Smooth muscle cell (in vitro differentiated cells): ENCODE data around the gene AGO1. TPM values are rescaled to one million over a fixed set of nuclear protein-coding genes. Genes with fewer than 3 reads are reported as not detected.
A peak's percentile ranks its signal among the peaks of the same experiment; 100 is the strongest.

Experiments
- DNase-seq: peaks from one replicate; lab custom pipeline; 2025; ENCODE audit not compliant: unreplicated experiment; lab: John Stamatoyannopoulos, UW
- H2AFZ ChIP-seq: fragments of 200-600 bp; sonication (generic); 2 replicates; pipeline ENCODE4 v1.6.0; 2016; ENCODE audit warnings: antibody characterized with exemption, low read depth, mild to moderate bottlenecking
- H3F3A ChIP-seq: fragments of 200-600 bp; sonication (generic); 2 replicates; pipeline ENCODE4 v1.6.0; 2017; ENCODE audit warnings: antibody characterized with exemption, low read depth
- H3K27ac ChIP-seq: fragments of 200-600 bp; sonication (generic); 2 replicates; pipeline ENCODE4 v1.5.1; 2016; ENCODE audit warnings: low read depth, mild to moderate bottlenecking
- H3K27me3 ChIP-seq: fragments of 200-600 bp; sonication (generic); 2 replicates; pipeline ENCODE4 v1.6.1; 2016; ENCODE audit warnings: low read depth, mild to moderate bottlenecking
- H3K36me3 ChIP-seq: fragments of 200-600 bp; sonication (generic); 2 replicates; pipeline ENCODE4 v1.5.1; 2016; ENCODE audit warnings: low read depth
- H3K4me1 ChIP-seq: fragments of 200-600 bp; sonication (generic); 2 replicates; pipeline ENCODE4 v1.5.1; 2016; ENCODE audit warnings: low read depth
- H3K4me2 ChIP-seq: fragments of 200-600 bp; sonication (generic); 2 replicates; pipeline ENCODE4 v1.6.0; 2016; ENCODE audit warnings: mild to moderate bottlenecking
- H3K4me3 ChIP-seq: fragments of 200-600 bp; sonication (generic); 2 replicates; pipeline ENCODE4 v1.5.1; 2016; ENCODE audit warnings: mild to moderate bottlenecking
- H3K79me2 ChIP-seq: fragments of 200-600 bp; sonication (generic); 2 replicates; pipeline ENCODE4 v1.6.0; 2016; ENCODE audit warnings: low read depth, mild to moderate bottlenecking
- H3K9ac ChIP-seq: fragments of 200-600 bp; sonication (generic); 2 replicates; pipeline ENCODE4 v1.6.0; 2016; ENCODE audit warnings: low read depth
- H3K9me3 ChIP-seq: fragments of 200-600 bp; sonication (generic); replicated peaks from 2 replicates; pipeline ENCODE4 v1.5.1; 2016; ENCODE audit warnings: low read depth
- H4K20me1 ChIP-seq: fragments of 200-600 bp; sonication (generic); 2 replicates; pipeline ENCODE4 v1.6.0; 2016; ENCODE audit warnings: low read depth
- CTCF ChIP-seq: fragments of 200-600 bp; sonication (generic); IDR thresholded peaks from 2 replicates; pipeline ENCODE4 v1.5.1; 2017; ENCODE audit warnings: borderline replicate concordance, mild to moderate bottlenecking, antibody characterized with exemption; ENCODE audit not compliant: insufficient read depth, poor library complexity, severe bottlenecking
- WGBS: methylation state at CpG from one replicate; pipeline ENCODE4 v1.1.7; 2016; ENCODE audit warnings: low lambda C conversion rate; 5-methylcytosine and 5-hydroxymethylcytosine counted together
- polyA plus RNA-seq: library from polyadenylated mRNA; unstranded; fragments of >200 nt; fragmentation: Nextera tagmentation; extraction: Ambion mirVana; gene quantifications from 2 replicates; pipeline ENCODE4 v1.2.1, GENCODE V29; 2016
- total RNA-seq: library from RNA; depleted of rRNA; stranded (reverse); fragments of >200 nt; gene quantifications from 2 replicates; pipeline ENCODE4 v1.2.3, GENCODE V29; 2014

Gene AGO1
- total and polyA plus RNA-seq, 2 experiments from 2014 or later: 4.9 to 10.8 TPM

- H4K20me1 ChIP-seq: peaks cover 36% of the 10 kb centered on the region
- H3K9me3 ChIP-seq: no peaks in the 10 kb centered on the region
- no peak for TF ChIP-seq CTCF
- H3K4me2 ChIP-seq: peak within 1 kb of the TSS; percentile 99
- peak within 1 kb of the TSS; percentile 42 for H2AFZ ChIP-seq
- peak within 1 kb of the TSS; percentile 94 for H3K27ac ChIP-seq
- no peaks in the 10 kb centered on the region for H3K36me3 ChIP-seq
- H3F3A ChIP-seq: no peaks in the 10 kb centered on the region
- H3K9ac ChIP-seq: peak within 1 kb of the TSS; percentile 93
- H3K4me1 ChIP-seq: peaks cover 39% of the 10 kb centered on the region
- H3K27me3 ChIP-seq: no peaks in the 10 kb centered on the region
- peaks cover 48% of the 10 kb centered on the region for H3K79me2 ChIP-seq
- peak; percentile 61 for DNase-seq
- peak within 1 kb of the TSS; percentile 97 for H3K4me3 ChIP-seq
- under 1% methylated on average over 104 of the region's 112 CpGs for WGBS
Observed at GRCh38 chr1:35930593-35931445, 47.8 kb downstream of the AGO1 start, which contains the start of gene AGO3. TSS of gene AGO3 (plus strand) at chr1:35931105. CDS start at chr1:35931427, 322 bp downstream.

DNA sequence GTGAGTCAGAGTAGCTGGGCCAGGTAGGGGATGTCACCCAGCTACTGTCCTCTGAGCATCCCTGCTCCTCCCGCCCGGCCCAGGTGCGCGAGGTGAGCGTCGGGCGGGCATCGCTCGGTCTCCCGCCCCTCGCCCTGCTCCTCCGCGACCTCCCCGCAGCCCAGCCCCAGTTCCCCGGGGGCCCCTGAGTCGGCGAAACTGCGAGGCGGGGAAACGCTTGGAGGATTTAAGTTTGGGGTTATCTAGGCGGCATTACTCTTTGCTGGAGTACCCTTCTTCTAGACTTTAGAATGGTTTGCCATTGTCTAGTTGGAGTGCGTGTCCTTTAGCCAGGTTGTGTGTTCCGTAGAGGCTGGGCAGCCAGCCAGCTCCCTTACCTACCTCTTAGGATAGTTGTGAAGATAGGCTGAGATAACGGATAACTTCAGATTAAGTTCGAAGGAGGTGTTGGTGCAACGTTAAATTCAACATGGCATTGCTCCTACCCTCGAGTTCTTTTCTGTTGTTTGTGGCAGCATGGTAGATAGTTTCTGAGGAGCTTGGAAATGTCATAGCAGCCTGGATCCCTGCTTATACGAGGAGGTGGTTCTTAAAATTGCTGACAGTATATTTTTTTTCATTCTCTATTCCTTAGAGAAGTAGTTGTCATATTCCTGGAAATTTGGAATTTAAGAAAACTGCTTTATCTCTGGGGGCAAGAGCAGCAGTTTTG lies 48.6 kb downstream of the AGO1 start:
- peak overlapping the region; percentile 94 for H3K27ac ChIP-seq
- no peak for DNase-seq
- WGBS: under 1% methylated on average over 28 of the region's 28 CpGs
- H3K36me3 ChIP-seq: no peaks in the 10 kb centered on the region
- peak overlapping the region; percentile 97 for H3K4me3 ChIP-seq
- H3K9me3 ChIP-seq: no peaks in the 10 kb centered on the region
- H3K4me2 ChIP-seq: peak overlapping the region; percentile 99
- peak overlapping the region; percentile 93 for H3K9ac ChIP-seq
- peaks cover 56% of the 10 kb centered on the region for H3K79me2 ChIP-seq
- H2AFZ ChIP-seq: peak overlapping the region; percentile 42
- peaks cover 2% of the 10 kb centered on the region for H3F3A ChIP-seq
- peaks cover 44% of the 10 kb centered on the region for H4K20me1 ChIP-seq
- no peak for TF ChIP-seq CTCF
- H3K27me3 ChIP-seq: no peaks in the 10 kb centered on the region
- peaks cover 44% of the 10 kb centered on the region for H3K4me1 ChIP-seq

- Histone ChIP-seq H3K79me2 (peaks cover 62% of the 10 kb centered on the region), H3K27ac (peak overlapping the region; percentile 94)
- 60% methylated on average over 7 of the region's 7 CpGs for WGBS
Observed at GRCh38 chr1:35932158-35932636, 49.2 kb downstream of the AGO1 start.

More at GRCh38 chr1:35932158-35932636, 49.2 kb downstream of the AGO1 start:
- peaks cover 8% of the 10 kb centered on the region for H3F3A ChIP-seq
- no peak for DNase-seq
- peak overlapping the region; percentile 99 for H3K4me2 ChIP-seq
- no peak for TF ChIP-seq CTCF
- H3K36me3 ChIP-seq: no peaks in the 10 kb centered on the region
- no peaks in the 10 kb centered on the region for H3K27me3 ChIP-seq
- peak overlapping the region; percentile 93 for H3K9ac ChIP-seq
- peaks cover 50% of the 10 kb centered on the region for H4K20me1 ChIP-seq
- H3K4me1 ChIP-seq: peaks cover 44% of the 10 kb centered on the region
- H2AFZ ChIP-seq: no peak overlapping the region
- H3K4me3 ChIP-seq: peak overlapping the region; percentile 97
- H3K9me3 ChIP-seq: no peaks in the 10 kb centered on the region
